ENCODE data around the gene CACNA1E.

CACNA1E gene

GRCh38 chr1:181632960-181633359, 149.6 kb downstream of the CACNA1E start:
- no peak for DNase-seq (ENCODE audit: low read depth in 3 of 3)

GRCh38 chr1:181635110-181635509, 151.8 kb downstream of the CACNA1E start:
- no peak for DNase-seq (ENCODE audit: low read depth in 3 of 3)

GRCh38 chr1:181637998-181638397, 154.7 kb downstream of the CACNA1E start:
- no peak for DNase-seq (ENCODE audit: low read depth in 3 of 3)

- DNase-seq (ENCODE audit: low read depth in 3 of 3) = no peak
These were observed 157.6 kb downstream of the CACNA1E start for GRCh38 chr1:181640956-181641355.

GRCh38 chr1:181643631-181644030, 160.3 kb downstream of the CACNA1E start:
- DNase-seq (ENCODE audit: low read depth in 3 of 3) = no peak

GRCh38 chr1:181645171-181645570, 161.9 kb downstream of the CACNA1E start:
- DNase-seq (ENCODE audit: low read depth in 3 of 3) = no peak

- DNase-seq (ENCODE audit: low read depth in 3 of 3) = no peak
These were observed 163.4 kb downstream of the CACNA1E start for GRCh38 chr1:181646710-181647109.

- DNase-seq (ENCODE audit: low read depth in 3 of 3) = no peak
These were observed 164.2 kb downstream of the CACNA1E start for GRCh38 chr1:181647314-181648035.

GRCh38 chr1:181651276-181651675, 168.0 kb downstream of the CACNA1E start:
- no peak for DNase-seq (ENCODE audit: low read depth in 3 of 3)

GRCh38 chr1:181655756-181656155, 172.4 kb downstream of the CACNA1E start:
- no peak for DNase-seq (ENCODE audit: low read depth in 3 of 3)

- no peak for DNase-seq (ENCODE audit: low read depth in 3 of 3)
These were observed 173.2 kb downstream of the CACNA1E start for GRCh38 chr1:181656491-181656890.

- no peak for DNase-seq (ENCODE audit: low read depth in 3 of 3)
These were observed 175.3 kb downstream of the CACNA1E start for GRCh38 chr1:181658581-181658980.

GRCh38 chr1:181659321-181659957, 176.1 kb downstream of the CACNA1E start:
- DNase-seq (ENCODE audit: low read depth in 3 of 3) = no peak

GRCh38 chr1:181660621-181661020, 177.3 kb downstream of the CACNA1E start:
- DNase-seq (ENCODE audit: low read depth in 3 of 3) = no peak

- no peak for DNase-seq (ENCODE audit: low read depth in 3 of 3)
These were observed 178.3 kb downstream of the CACNA1E start for GRCh38 chr1:181661569-181661968.

- no peak for DNase-seq (ENCODE audit: low read depth in 3 of 3)
These were observed 179.3 kb downstream of the CACNA1E start for GRCh38 chr1:181662606-181663005.

GRCh38 chr1:181664543-181664942, 181.2 kb downstream of the CACNA1E start:
- DNase-seq (ENCODE audit: low read depth in 3 of 3) = no peak

GRCh38 chr1:181669246-181669645, 185.9 kb downstream of the CACNA1E start:
- no peak for DNase-seq (ENCODE audit: low read depth in 3 of 3)

- no peak for DNase-seq (ENCODE audit: low read depth in 3 of 3)
These were observed 191.3 kb downstream of the CACNA1E start for GRCh38 chr1:181674617-181675016.

GRCh38 chr1:181675091-181675917, 192.0 kb downstream of the CACNA1E start:
- no peak for DNase-seq (ENCODE audit: low read depth in 3 of 3)

GRCh38 chr1:181675918-181676190, 192.5 kb downstream of the CACNA1E start:
- no peak for DNase-seq (ENCODE audit: low read depth in 3 of 3)

- no peak for DNase-seq (ENCODE audit: low read depth in 3 of 3)
These were observed 193.0 kb downstream of the CACNA1E start for GRCh38 chr1:181676269-181676668.

- no peak for DNase-seq (ENCODE audit: low read depth in 3 of 3)
These were observed 197.0 kb downstream of the CACNA1E start for GRCh38 chr1:181680332-181680731.
